H9 (cell line): ENCODE measurements around the gene SIK2. TPM values are rescaled to one million over a fixed set of nuclear protein-coding genes. Genes with fewer than 3 reads are reported as not detected.

Source experiments
- DNase-seq: peaks from one replicate; pipeline ENCODE4 v3.0.0-alpha.2; 2017
- H2AFZ ChIP-seq: one replicate; pipeline ENCODE4 v1.6.1; 2013; ENCODE audit warnings: mild to moderate bottlenecking, low read length, control low read depth, moderate library complexity
- H2AK5ac ChIP-seq: 2 replicates; pipeline ENCODE4 v1.6.1; 2013; ENCODE audit warnings: low read length, control low read depth, mixed read lengths; ENCODE audit not compliant: insufficient read length
- H2BK120ac ChIP-seq: one replicate; pipeline ENCODE4 v1.6.1; 2013; ENCODE audit warnings: low read depth, mild to moderate bottlenecking, low read length, control low read depth, inconsistent platforms; ENCODE audit not compliant: poor library complexity, severe bottlenecking
- H2BK12ac ChIP-seq: 2 replicates; pipeline ENCODE4 v1.6.1; 2013; ENCODE audit warnings: low read length, control low read depth, mixed read lengths, low read depth; ENCODE audit not compliant: insufficient read length
- H2BK15ac ChIP-seq: 2 replicates; pipeline ENCODE4 v1.6.1; 2013; ENCODE audit warnings: low read depth, low read length, control low read depth
- H2BK20ac ChIP-seq: one replicate; pipeline ENCODE4 v1.6.1; 2013; ENCODE audit warnings: low read depth, mild to moderate bottlenecking, low read length, control low read depth, inconsistent platforms; ENCODE audit not compliant: poor library complexity, severe bottlenecking
- H2BK5ac ChIP-seq: 2 replicates; pipeline ENCODE4 v1.6.1; 2013; ENCODE audit warnings: low read length, control low read depth, mixed read lengths; ENCODE audit not compliant: insufficient read length
- H3K14ac ChIP-seq: 2 replicates; pipeline ENCODE4 v1.6.1; 2013; ENCODE audit warnings: low read length, control low read depth; ENCODE audit not compliant: insufficient read depth
- H3K18ac ChIP-seq: 2 replicates; pipeline ENCODE4 v1.6.1; 2013; ENCODE audit warnings: low read depth, mild to moderate bottlenecking, mixed read lengths, low read length, control low read depth; ENCODE audit not compliant: insufficient read length
- H3K23ac ChIP-seq: 2 replicates; pipeline ENCODE4 v1.6.1; 2013; ENCODE audit warnings: low read length, control low read depth, mixed read lengths, low read depth; ENCODE audit not compliant: insufficient read length
- H3K23me2 ChIP-seq: 2 replicates; pipeline ENCODE4 v1.6.1; 2013; ENCODE audit warnings: low read depth, mild to moderate bottlenecking, mixed read lengths, low read length, control low read depth; ENCODE audit not compliant: insufficient read length, poor library complexity, severe bottlenecking
- H3K27ac ChIP-seq: 2 replicates; pipeline ENCODE4 v1.5.1; 2013; ENCODE audit warnings: low read length, control low read depth, mixed read lengths, low read depth; ENCODE audit not compliant: insufficient read length
- H3K27me3 ChIP-seq: 2 replicates; pipeline ENCODE4 v1.6.1; 2013; ENCODE audit warnings: low read length, control low read depth, inconsistent platforms; ENCODE audit not compliant: insufficient read depth
- H3K4ac ChIP-seq: 2 replicates; pipeline ENCODE4 v1.6.1; 2013; ENCODE audit warnings: low read depth, mild to moderate bottlenecking, control low read depth, inconsistent platforms, low read length, moderate library complexity
- H3K4me1 ChIP-seq: 2 replicates; pipeline ENCODE4 v1.6.1; 2013; ENCODE audit warnings: low read length, control low read depth, inconsistent platforms; ENCODE audit not compliant: insufficient read depth
- H3K4me2 ChIP-seq: 2 replicates; pipeline ENCODE4 v1.6.1; 2013; ENCODE audit warnings: low read length, control low read depth, mixed read lengths; ENCODE audit not compliant: insufficient read length, insufficient read depth
- H3K56ac ChIP-seq: 2 replicates; pipeline ENCODE4 v1.6.1; 2013; ENCODE audit warnings: low read depth, mild to moderate bottlenecking, mixed read lengths, low read length, control low read depth; ENCODE audit not compliant: insufficient read length
- H3K79me1 ChIP-seq: 2 replicates; pipeline ENCODE4 v1.6.1; 2013; ENCODE audit warnings: low read depth, mild to moderate bottlenecking, moderate library complexity, low read length, control low read depth, inconsistent platforms; ENCODE audit not compliant: insufficient read depth, poor library complexity, severe bottlenecking
- H3K79me2 ChIP-seq: 2 replicates; pipeline ENCODE4 v1.6.1; 2013; ENCODE audit warnings: low read length, control low read depth, inconsistent platforms; ENCODE audit not compliant: insufficient read depth
- H3K9ac ChIP-seq: 2 replicates; pipeline ENCODE4 v1.6.1; 2013; ENCODE audit warnings: low read length, control low read depth, mixed read lengths; ENCODE audit not compliant: insufficient read length; ENCODE audit errors: extremely low read depth
- H3K9me3 ChIP-seq: one replicate; pipeline ENCODE4 v1.6.1; 2013; ENCODE audit warnings: low read depth, low read length, inconsistent platforms; ENCODE audit not compliant: control insufficient read depth
- H3T11ph ChIP-seq: one replicate; pipeline ENCODE4 v1.6.1; 2013; ENCODE audit warnings: mild to moderate bottlenecking, low read length, control low read depth, inconsistent platforms
- H4K20me1 ChIP-seq: one replicate; pipeline ENCODE4 v1.6.1; 2013; ENCODE audit not compliant: control insufficient read depth, insufficient read length, insufficient read depth
- H4K5ac ChIP-seq: 2 replicates; pipeline ENCODE4 v1.6.1; 2013; ENCODE audit warnings: low read depth, mild to moderate bottlenecking, mixed read lengths, low read length, control low read depth; ENCODE audit not compliant: insufficient read length
- H4K8ac ChIP-seq: replicated peaks from 2 replicates; pipeline ENCODE4 v1.6.1; 2013; ENCODE audit warnings: low read length, control low read depth, mixed read lengths, low read depth; ENCODE audit not compliant: insufficient read length
- H4K91ac ChIP-seq: 2 replicates; pipeline ENCODE4 v1.6.1; 2013; ENCODE audit warnings: low read depth, mild to moderate bottlenecking, moderate library complexity, mixed read lengths, low read length, control low read depth; ENCODE audit not compliant: insufficient read length
- H3K27ac Mint-ChIP-seq, 3 experiments: 2 replicates in 2 of 3; 3 replicates in 1 of 3; pipeline ENCODE4 v1.8.0; 2020 to 2021; ENCODE audit warnings: mixed read lengths in 3 of 3, mild to moderate bottlenecking in 1 of 3, moderate library complexity in 1 of 3
- H3K27me3 Mint-ChIP-seq: 2 replicates; pipeline ENCODE4 v1.8.0; 2021; ENCODE audit warnings: low read depth, mild to moderate bottlenecking, moderate library complexity, mixed read lengths
- H3K36me3 Mint-ChIP-seq, 3 experiments: 2 replicates in 2 of 3; 3 replicates in 1 of 3; pipeline ENCODE4 v1.8.0; 2020 to 2021; ENCODE audit warnings: low read depth in 3 of 3, mixed read lengths in 3 of 3; ENCODE audit not compliant: insufficient read depth in 1 of 3
- H3K4me1 Mint-ChIP-seq, 2 experiments: 2 replicates each; pipeline ENCODE4 v1.8.0; 2020; ENCODE audit warnings: mixed read lengths in 2 of 2
- H3K4me3 Mint-ChIP-seq, 2 experiments: 2 replicates in 1 of 2; 3 replicates in 1 of 2; pipeline ENCODE4 v1.8.0; 2020 to 2021; ENCODE audit warnings: mild to moderate bottlenecking in 2 of 2, mixed read lengths in 2 of 2, moderate library complexity in 1 of 2
- H3K9me3 Mint-ChIP-seq, 2 experiments: 2 replicates in 1 of 2; 3 replicates in 1 of 2; pipeline ENCODE4 v1.8.0; 2020; ENCODE audit warnings: mild to moderate bottlenecking in 2 of 2, mixed read lengths in 2 of 2, moderate library complexity in 1 of 2
- CTCF ChIP-seq: fragments of 200-600 bp; sonication (generic); conservative IDR thresholded peaks from 3 replicates; pipeline ENCODE4 v1.8.0; 2021; ENCODE audit warnings: antibody characterized with exemption, mild to moderate bottlenecking
- WGBS: extraction: QIAGEN DNeasy Blood & Tissue Kit; methylation state at CpG from one replicate; pipeline ENCODE4 v1.1.7; 2013; ENCODE audit warnings: missing lambda C conversion rate, low lambda C conversion rate, mixed read lengths; ENCODE audit not compliant: insufficient read length; ENCODE audit errors: extremely low coverage; 5-methylcytosine and 5-hydroxymethylcytosine counted together
- total RNA-seq: library from RNA; stranded (reverse); gene quantifications from 2 replicates; pipeline ENCODE4 v1.2.1, GENCODE V29; 2021

Gene SIK2
- total RNA-seq, 1 experiment from 2014 or later, result 7.5 TPM

DNA sequence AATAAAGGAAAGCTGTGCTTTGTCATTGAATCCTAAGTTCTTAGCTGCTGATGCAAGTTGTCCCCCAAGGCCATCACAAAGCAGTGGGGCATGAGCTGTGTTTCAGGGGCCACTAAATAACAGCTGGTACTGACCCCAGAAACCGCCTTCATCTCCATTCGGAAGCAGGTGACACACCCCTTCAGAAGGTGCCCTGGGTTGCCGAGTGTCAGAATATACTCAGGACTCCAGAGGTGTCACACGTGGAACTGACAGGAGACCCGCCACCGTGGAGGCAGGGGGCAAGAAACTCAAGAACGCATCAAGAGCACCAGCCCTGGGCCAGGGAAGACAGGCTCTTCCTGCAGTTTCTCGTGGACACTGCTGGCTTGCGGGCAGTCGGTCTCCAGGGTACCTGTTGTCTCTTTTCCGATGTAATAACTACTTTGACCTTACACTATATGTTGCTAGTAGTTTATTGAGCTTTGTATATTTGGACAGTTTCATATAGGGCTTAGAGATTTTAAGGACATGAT is 122.4 kb downstream of the SIK2 start:
- H3K27ac Mint-ChIP-seq, result no peak overlapping the region
- no peak overlapping the region for H2AFZ ChIP-seq

More for the DNA sequence above, 122.4 kb downstream of the SIK2 start:
- Histone ChIP-seq H3K23me2 (no peaks in the 10 kb centered on the region), H3K79me2 (no peaks in the 10 kb centered on the region), H2BK5ac (no peak overlapping the region), H3K9me3 (no peaks in the 10 kb centered on the region), H2BK12ac (no peak overlapping the region), H2BK15ac (no peak overlapping the region), H4K91ac (no peak overlapping the region), H3K18ac (no peak overlapping the region), H3T11ph (no peak overlapping the region), H3K14ac (no peak overlapping the region), H3K4me2 (no peak overlapping the region), H2AK5ac (no peak overlapping the region), H2BK20ac (no peak overlapping the region), H3K4me1 (no peaks in the 10 kb centered on the region; the same call in 1 of the 2 replicates), H2BK120ac (no peak overlapping the region), H3K4ac (no peak overlapping the region), H3K27ac (no peak overlapping the region), H3K23ac (no peak overlapping the region), H4K5ac (no peak overlapping the region), H4K20me1 (no peaks in the 10 kb centered on the region), H3K79me1 (no peaks in the 10 kb centered on the region), H3K56ac (no peak overlapping the region), H3K9ac (no peak overlapping the region), H3K27me3 (no peaks in the 10 kb centered on the region), H4K8ac (no peak overlapping the region)
- Mint-ChIP-seq H3K4me1 (peaks cover 13% of the 10 kb centered on the region in 2 experiments), H3K36me3 (peaks cover 8 to 42% (median 39%) of the 10 kb centered on the region in 3 experiments; a peak in 6 of 7 replicates), H3K27me3 (no peaks in the 10 kb centered on the region), H3K4me3 (no peak overlapping the region), H3K9me3 (no peaks in the 10 kb centered on the region)
- no peak for TF ChIP-seq CTCF
- no CpG with 5 or more reads among the region's 11 CpGs for WGBS
- no peak for DNase-seq
